ACHN (cell line): ENCODE results near the gene C18orf63.
A peak's percentile ranks its signal among the peaks of the same experiment; 100 is the strongest.

Experiments used
- DNase-seq: peaks from one replicate; pipeline ENCODE4 v3.0.0-alpha.2; 2015
- in situ Hi-C: cut with HindIII; loops from 2 replicates; pipeline ENCODE4 v1.10.0; 2017; ENCODE audit warnings: low sequenced_read_pairs, low pct_ligation_motif_present, low pct_unique_long_range_greater_than_20kb

The C18orf63 gene

GRCh38 chr18:74356959-74357358, 41.3 kb downstream of the C18orf63 start:
- DNase-seq = no peak
- in situ Hi-C loops = no loop called here

- DNase-seq = no peak
- in situ Hi-C loops = no loop called here
Measured at GRCh38 chr18:74360852-74361655, 45.4 kb downstream of the C18orf63 start.

- in situ Hi-C loops = no loop called here
- no peak for DNase-seq
Measured at GRCh38 chr18:74367905-74368304, 52.3 kb downstream of the C18orf63 start.

GRCh38 chr18:74368901-74369705, 53.5 kb downstream of the C18orf63 start:
- in situ Hi-C loops = no loop called here
- DNase-seq = no peak

GRCh38 chr18:74370115-74370514, 54.5 kb downstream of the C18orf63 start:
- in situ Hi-C loops = no loop called here
- DNase-seq = no peak

GRCh38 chr18:74373428-74373827, 57.8 kb downstream of the C18orf63 start:
- DNase-seq = no peak
- in situ Hi-C loops = no loop called here

- in situ Hi-C loops = no loop called here
- DNase-seq = peak; percentile 92
Measured at GRCh38 chr18:74375999-74376398, 60.4 kb downstream of the C18orf63 start.

- DNase-seq = no peak
- in situ Hi-C loops = no loop called here
Measured at GRCh38 chr18:74376523-74376922, 60.9 kb downstream of the C18orf63 start.

- in situ Hi-C loops = no loop called here
- DNase-seq = no peak
Measured at GRCh38 chr18:74377776-74378175, 62.1 kb downstream of the C18orf63 start.

- DNase-seq = no peak
- in situ Hi-C loops = no loop called here
Measured at GRCh38 chr18:74378179-74378682, 62.6 kb downstream of the C18orf63 start.

GRCh38 chr18:74380916-74381315, 65.3 kb downstream of the C18orf63 start:
- in situ Hi-C loops = no loop called here
- DNase-seq = no peak

- in situ Hi-C loops = no loop called here
- DNase-seq = no peak
Measured at GRCh38 chr18:74381621-74382295, 66.1 kb downstream of the C18orf63 start.

- DNase-seq = no peak
- in situ Hi-C loops = no loop called here
Measured at GRCh38 chr18:74382481-74383017, 66.9 kb downstream of the C18orf63 start.

GRCh38 chr18:74387383-74387782, 71.7 kb downstream of the C18orf63 start:
- no peak for DNase-seq
- in situ Hi-C loops = no loop called here

- in situ Hi-C loops = no loop called here
- no peak for DNase-seq
Measured at GRCh38 chr18:74388227-74388626, 72.6 kb downstream of the C18orf63 start.

GRCh38 chr18:74389171-74389927, 73.7 kb downstream of the C18orf63 start:
- DNase-seq = no peak
- in situ Hi-C loops = no loop called here

GRCh38 chr18:74389991-74390390, 74.4 kb downstream of the C18orf63 start:
- no peak for DNase-seq
- in situ Hi-C loops = no loop called here

- in situ Hi-C loops = no loop called here
- no peak for DNase-seq
Measured at GRCh38 chr18:74390900-74391299, 75.3 kb downstream of the C18orf63 start.
